ENCODE data around the gene TCAP.

TCAP gene

DNA sequence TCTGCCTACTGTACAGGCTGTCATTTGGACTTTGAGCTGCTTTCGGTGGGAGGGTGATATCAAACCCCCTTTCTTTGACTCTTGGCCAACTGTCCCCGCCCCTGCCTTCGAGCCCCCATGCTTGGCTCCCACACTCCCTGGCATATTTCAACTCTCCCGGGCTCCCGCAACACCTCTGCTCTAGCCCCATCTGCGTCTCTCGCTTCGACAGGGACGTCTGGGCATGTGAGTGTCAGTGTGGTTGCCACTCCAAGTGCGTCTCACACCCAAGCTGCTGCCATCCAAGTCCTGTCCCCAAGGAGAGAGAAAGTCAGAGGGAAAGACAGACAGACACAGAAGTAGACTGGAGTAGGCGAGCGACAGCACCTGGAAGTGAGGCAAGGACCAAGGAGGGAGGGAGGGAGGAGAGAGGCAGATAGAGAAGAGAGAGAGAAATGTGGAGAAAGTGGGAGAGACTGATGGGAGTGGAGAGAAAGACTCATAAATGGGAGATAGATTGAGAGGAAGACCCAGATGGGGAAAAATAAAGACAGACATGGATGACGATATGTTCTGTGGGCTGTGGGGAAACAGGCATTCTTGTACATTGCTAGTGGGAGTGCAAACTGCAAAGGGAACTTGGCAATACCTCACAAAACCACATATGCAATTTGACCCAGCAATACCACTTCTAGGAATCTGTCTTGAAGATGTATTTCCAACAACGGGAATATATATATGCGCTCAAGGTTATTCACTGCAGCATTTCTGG, 16.4 kb upstream of the TCAP start:
- TF ChIP-seq, protein P1, sequence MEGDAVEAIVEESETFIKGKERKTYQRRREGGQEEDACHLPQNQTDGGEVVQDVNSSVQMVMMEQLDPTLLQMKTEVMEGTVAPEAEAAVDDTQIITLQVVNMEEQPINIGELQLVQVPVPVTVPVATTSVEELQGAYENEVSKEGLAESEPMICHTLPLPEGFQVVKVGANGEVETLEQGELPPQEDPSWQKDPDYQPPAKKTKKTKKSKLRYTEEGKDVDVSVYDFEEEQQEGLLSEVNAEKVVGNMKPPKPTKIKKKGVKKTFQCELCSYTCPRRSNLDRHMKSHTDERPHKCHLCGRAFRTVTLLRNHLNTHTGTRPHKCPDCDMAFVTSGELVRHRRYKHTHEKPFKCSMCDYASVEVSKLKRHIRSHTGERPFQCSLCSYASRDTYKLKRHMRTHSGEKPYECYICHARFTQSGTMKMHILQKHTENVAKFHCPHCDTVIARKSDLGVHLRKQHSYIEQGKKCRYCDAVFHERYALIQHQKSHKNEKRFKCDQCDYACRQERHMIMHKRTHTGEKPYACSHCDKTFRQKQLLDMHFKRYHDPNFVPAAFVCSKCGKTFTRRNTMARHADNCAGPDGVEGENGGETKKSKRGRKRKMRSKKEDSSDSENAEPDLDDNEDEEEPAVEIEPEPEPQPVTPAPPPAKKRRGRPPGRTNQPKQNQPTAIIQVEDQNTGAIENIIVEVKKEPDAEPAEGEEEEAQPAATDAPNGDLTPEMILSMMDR (IDR thresholded peaks at IDR 0.05; ENCODE audit: borderline replicate concordance, control extremely low read depth, extremely low read depth, insufficient read depth, missing control alignments) = no peak
- in situ Hi-C loops (cut with MboI; ENCODE audit: low sequenced_read_pairs, unreplicated experiment) = no loop called here
- DNase-seq (ENCODE audit: low spot score) = no peak

DNA sequence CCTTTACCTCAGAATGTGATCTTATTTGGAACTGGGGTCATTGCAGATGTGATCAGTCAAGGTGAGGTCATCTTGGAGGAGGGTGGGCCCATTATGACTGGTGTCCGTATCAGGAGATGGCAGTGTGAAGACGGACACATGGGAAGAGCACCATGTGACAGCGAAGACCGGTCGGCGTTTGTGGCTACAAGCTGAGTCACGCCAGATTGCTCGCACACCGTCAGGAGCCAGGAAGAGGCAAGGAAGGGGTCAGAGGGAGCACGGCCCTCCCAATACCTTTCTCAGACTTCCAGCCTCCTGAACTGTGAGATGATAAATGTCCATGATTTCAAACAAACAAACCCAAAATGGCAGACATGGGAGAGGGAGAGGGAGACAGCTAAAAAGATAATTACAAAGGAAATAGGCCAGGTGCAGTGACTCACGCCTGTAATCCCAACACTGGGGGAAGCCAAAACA, 15.0 kb upstream of the TCAP start:
- no peak for DNase-seq (ENCODE audit: low spot score)
- in situ Hi-C loops (cut with MboI; ENCODE audit: low sequenced_read_pairs, unreplicated experiment) = no loop called here
- TF ChIP-seq, protein P1 (IDR thresholded peaks at IDR 0.05; ENCODE audit: borderline replicate concordance, control extremely low read depth, extremely low read depth, insufficient read depth, missing control alignments) = no peak

DNA sequence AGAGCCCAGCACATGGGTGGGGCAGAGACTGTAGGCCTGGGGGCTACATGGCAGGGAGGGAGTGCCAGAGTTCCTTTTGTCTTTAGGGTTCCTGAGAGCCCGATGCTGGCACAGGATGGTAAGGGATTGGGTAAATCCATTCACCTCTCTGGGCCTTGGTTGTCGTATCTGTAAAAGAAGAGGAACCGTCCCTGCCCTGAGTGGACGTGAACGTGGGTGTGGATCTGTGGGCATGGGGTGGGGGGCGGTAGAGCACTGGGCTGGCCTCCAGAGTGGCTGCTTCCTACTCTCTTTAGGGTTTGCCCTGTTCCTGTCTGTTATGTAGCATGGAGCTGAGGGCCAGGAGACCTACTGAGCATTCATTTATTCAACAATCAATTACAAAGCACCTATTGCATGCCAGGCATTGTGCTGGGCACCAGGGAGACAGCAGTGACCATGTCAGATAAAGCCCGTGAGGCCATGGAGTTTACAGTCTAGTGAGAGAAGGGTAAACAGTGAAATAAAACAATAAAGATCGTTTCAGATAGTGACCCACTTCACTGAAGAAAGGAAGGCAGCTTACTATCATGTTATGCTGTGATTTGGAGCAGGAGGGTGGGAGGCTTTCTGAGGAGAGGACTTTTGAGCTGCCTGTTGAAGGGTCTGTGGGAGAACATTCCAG, 13.1 kb upstream of the TCAP start:
- no peak for DNase-seq (ENCODE audit: low spot score)
- in situ Hi-C loops (cut with MboI; ENCODE audit: low sequenced_read_pairs, unreplicated experiment) = no loop called here
- TF ChIP-seq, protein P1 (IDR thresholded peaks at IDR 0.05; ENCODE audit: borderline replicate concordance, control extremely low read depth, extremely low read depth, insufficient read depth, missing control alignments) = no peak

DNA sequence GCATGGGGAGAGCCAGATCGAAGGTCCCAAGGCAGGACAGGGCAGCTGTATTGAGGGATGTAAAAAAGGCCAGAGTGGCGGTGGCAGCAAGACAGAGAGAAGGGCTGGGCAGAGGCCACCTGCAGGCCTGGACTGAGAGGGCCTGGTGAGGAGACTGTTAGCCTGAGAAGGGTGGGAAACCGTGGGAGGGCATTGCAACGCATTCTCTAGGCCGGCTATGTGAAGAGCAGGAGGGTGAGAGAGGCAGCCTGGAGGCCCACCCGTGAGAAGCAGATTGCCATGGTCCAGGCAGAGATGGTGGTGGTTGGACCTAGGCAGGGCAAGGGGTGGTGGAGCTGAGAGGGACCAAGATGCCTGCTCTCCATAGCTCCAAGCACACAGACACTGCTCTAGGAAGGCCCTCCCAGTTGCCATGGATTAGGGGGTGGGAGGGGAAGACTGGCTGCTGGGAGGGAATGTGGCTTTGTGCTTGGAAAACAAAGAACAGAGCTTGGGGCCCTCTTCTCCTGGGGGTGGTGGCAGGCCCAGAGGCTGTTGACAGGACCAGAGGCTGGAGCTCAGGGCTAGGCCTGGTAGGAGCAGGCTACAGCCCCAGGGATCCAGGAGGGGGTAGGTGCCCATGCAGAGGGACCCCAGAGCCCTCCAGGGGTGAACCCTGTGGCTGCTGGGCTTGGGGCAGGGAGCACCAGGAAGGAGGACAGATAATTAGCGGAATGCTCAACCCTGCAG, 12.4 kb upstream of the TCAP start:
- in situ Hi-C loops (cut with MboI; ENCODE audit: low sequenced_read_pairs, unreplicated experiment) = no loop called here
- TF ChIP-seq, protein P1 (IDR thresholded peaks at IDR 0.05; ENCODE audit: borderline replicate concordance, control extremely low read depth, extremely low read depth, insufficient read depth, missing control alignments) = no peak
- no peak for DNase-seq (ENCODE audit: low spot score)

DNA sequence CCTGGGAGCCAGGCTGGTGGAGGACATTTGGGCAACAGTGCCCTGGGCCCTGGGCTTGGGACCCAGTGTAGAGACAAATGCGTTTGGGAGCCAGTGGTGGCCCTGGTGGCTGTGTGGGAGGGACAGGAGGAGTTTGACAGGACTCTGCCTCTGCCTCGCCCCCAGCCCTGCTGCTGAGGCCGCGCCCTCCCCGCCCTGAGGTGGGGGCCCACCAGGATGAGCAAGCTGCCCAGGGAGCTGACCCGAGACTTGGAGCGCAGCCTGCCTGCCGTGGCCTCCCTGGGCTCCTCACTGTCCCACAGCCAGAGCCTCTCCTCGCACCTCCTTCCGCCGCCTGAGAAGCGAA, 11.9 kb upstream of the TCAP start:
- DNase-seq (ENCODE audit: low spot score) = no peak
- TF ChIP-seq, protein P1 (IDR thresholded peaks at IDR 0.05; ENCODE audit: borderline replicate concordance, control extremely low read depth, extremely low read depth, insufficient read depth, missing control alignments) = no peak
- in situ Hi-C loops (cut with MboI; ENCODE audit: low sequenced_read_pairs, unreplicated experiment) = no loop called here

DNA sequence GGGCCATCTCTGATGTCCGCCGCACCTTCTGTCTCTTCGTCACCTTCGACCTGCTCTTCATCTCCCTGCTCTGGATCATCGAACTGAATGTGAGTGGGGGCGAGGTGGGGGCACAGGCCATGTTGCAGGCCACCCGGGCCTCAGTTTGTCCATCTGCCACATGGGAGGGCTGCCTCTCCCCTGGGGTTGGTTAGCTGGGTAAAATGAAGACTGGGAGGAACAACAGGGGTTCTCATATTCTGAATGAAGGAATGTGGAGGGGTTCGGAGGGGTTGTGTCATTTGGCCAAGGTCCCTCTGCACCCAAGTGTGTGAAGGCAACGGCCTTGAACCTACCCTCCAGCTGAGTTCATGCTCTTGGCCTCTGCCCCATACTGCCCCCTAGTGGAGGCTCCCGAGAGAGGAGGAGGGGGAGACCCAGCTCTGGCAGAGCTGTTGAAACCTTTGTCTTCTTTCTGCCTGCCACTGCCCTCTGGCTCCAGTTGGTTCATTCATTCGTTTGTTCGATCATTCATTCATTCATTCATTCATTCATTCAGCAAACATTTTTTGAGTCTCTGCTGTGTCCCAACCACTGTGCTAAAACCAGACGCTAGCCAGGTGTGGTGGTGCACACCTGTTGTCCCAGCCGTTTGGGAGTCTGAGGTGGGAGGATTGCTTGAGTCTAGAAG, 11.4 kb upstream of the TCAP start:
- TF ChIP-seq, protein P1 (IDR thresholded peaks at IDR 0.05; ENCODE audit: borderline replicate concordance, control extremely low read depth, extremely low read depth, insufficient read depth, missing control alignments) = peak; percentile 84
- DNase-seq (ENCODE audit: low spot score) = peak; percentile 94
- in situ Hi-C loops (cut with MboI; ENCODE audit: low sequenced_read_pairs, unreplicated experiment) = no loop called here
